ENCODE results near the gene NENF.
A peak's percentile ranks its signal among the peaks of the same experiment; 100 is the strongest.
"Not testable (repeated sequence)": the region's sequence is repeated elsewhere in the genome, so short reads cannot be mapped to it uniquely, and the experiment has no call there.

The NENF gene

GRCh38 chr1:212461916-212462660 lies 29.4 kb downstream of the NENF start:
- DNase-seq = no peak

- no peak for DNase-seq
These were observed 31.0 kb downstream of the NENF start for GRCh38 chr1:212463565-212464285.

- DNase-seq = no peak
These were observed 32.6 kb downstream of the NENF start for GRCh38 chr1:212465311-212465710.

- no peak for DNase-seq
These were observed 33.7 kb downstream of the NENF start for GRCh38 chr1:212466437-212466836.

GRCh38 chr1:212466898-212467650 lies 34.4 kb downstream of the NENF start:
- no peak for DNase-seq

GRCh38 chr1:212467843-212468482 lies 35.2 kb downstream of the NENF start:
- no peak for DNase-seq

GRCh38 chr1:212470059-212470458 lies 37.3 kb downstream of the NENF start:
- no peak for DNase-seq

GRCh38 chr1:212471286-212471685 lies 38.6 kb downstream of the NENF start:
- no peak for DNase-seq

- DNase-seq = no peak
These were observed 39.4 kb downstream of the NENF start for GRCh38 chr1:212471891-212472675.

- DNase-seq = no peak
These were observed 41.0 kb downstream of the NENF start for GRCh38 chr1:212473729-212474128.

GRCh38 chr1:212475151-212475550 lies 42.4 kb downstream of the NENF start:
- DNase-seq = no peak

GRCh38 chr1:212475831-212476230 lies 43.1 kb downstream of the NENF start:
- not testable (repeated sequence) for DNase-seq

GRCh38 chr1:212477014-212477679 lies 44.4 kb downstream of the NENF start:
- peak; percentile 48 to 84 for DNase-seq

- DNase-seq = no peak
These were observed 45.2 kb downstream of the NENF start for GRCh38 chr1:212477680-212478466.

GRCh38 chr1:212478467-212479025 lies 45.8 kb downstream of the NENF start:
- DNase-seq = no peak

GRCh38 chr1:212479188-212479587 lies 46.5 kb downstream of the NENF start:
- DNase-seq = no peak

GRCh38 chr1:212480711-212481437 lies 48.2 kb downstream of the NENF start:
- not testable (repeated sequence) for DNase-seq

GRCh38 chr1:212481438-212481767 lies 48.7 kb downstream of the NENF start:
- DNase-seq = no peak

GRCh38 chr1:212482006-212482636 lies 49.4 kb downstream of the NENF start:
- no peak for DNase-seq

Data from NCI-H1930 (cell line).